GM18907 (cell line): Measurements from ENCODE around the gene DUSP23.

ENCODE experiments used
- ATAC-seq: cut with Tn5 transposase; IDR thresholded peaks from one replicate; pipeline ENCODE4 v1.9.1; 2021; ENCODE audit warnings: mild to moderate bottlenecking, moderate library complexity; ENCODE audit not compliant: unreplicated experiment

Gene DUSP23

GRCh38 chr1:159783724-159784123 lies 3.0 kb downstream of the DUSP23 start:
- no peak for ATAC-seq

- ATAC-seq = no peak
These were observed 5.7 kb downstream of the DUSP23 start for GRCh38 chr1:159786465-159786864.

GRCh38 chr1:159786966-159787365 lies 6.2 kb downstream of the DUSP23 start:
- no peak for ATAC-seq

- ATAC-seq = no peak
These were observed 9.6 kb downstream of the DUSP23 start for GRCh38 chr1:159790237-159790917.

GRCh38 chr1:159791031-159791430 lies 10.3 kb downstream of the DUSP23 start:
- ATAC-seq = no peak

- no peak for ATAC-seq
These were observed 10.7 kb downstream of the DUSP23 start for GRCh38 chr1:159791461-159791860.

- no peak for ATAC-seq
These were observed 14.8 kb downstream of the DUSP23 start for GRCh38 chr1:159795534-159795933.

GRCh38 chr1:159798893-159799292 lies 18.1 kb downstream of the DUSP23 start:
- ATAC-seq = no peak

GRCh38 chr1:159799446-159799985 lies 18.8 kb downstream of the DUSP23 start:
- ATAC-seq = no peak

GRCh38 chr1:159800177-159800930 lies 19.6 kb downstream of the DUSP23 start:
- peak; percentile 72 for ATAC-seq

GRCh38 chr1:159802111-159802510 lies 21.3 kb downstream of the DUSP23 start, which contains the start of gene FCRL6:
Gene FCRL6, plus strand, starts transcription at chr1:159802360. Its CDS starts 65 bp downstream, at chr1:159802425.
- no peak for ATAC-seq

- no peak for ATAC-seq
These were observed 23.4 kb downstream of the DUSP23 start for GRCh38 chr1:159803956-159804689.

- no peak for ATAC-seq
These were observed 24.2 kb downstream of the DUSP23 start for GRCh38 chr1:159804924-159805323.

GRCh38 chr1:159815926-159816325 lies 35.2 kb downstream of the DUSP23 start:
- no peak for ATAC-seq

- ATAC-seq = no peak
These were observed 36.7 kb downstream of the DUSP23 start for GRCh38 chr1:159817276-159818041.

- no peak for ATAC-seq
These were observed 40.6 kb downstream of the DUSP23 start for GRCh38 chr1:159821171-159821867.

- no peak for ATAC-seq
These were observed 42.6 kb downstream of the DUSP23 start for GRCh38 chr1:159823406-159823805.

GRCh38 chr1:159825564-159825963 lies 44.8 kb downstream of the DUSP23 start:
- no peak for ATAC-seq

GRCh38 chr1:159826441-159827101 lies 45.8 kb downstream of the DUSP23 start, which contains the start of gene SLAMF8:
Gene SLAMF8, plus strand, starts transcription at chr1:159826873. Its CDS starts 26 bp downstream, at chr1:159826899.
- ATAC-seq = no peak
